Ishikawa (cell line): ENCODE data around the gene ELOB.

Experiments used
- CEBPB ChIP-seq: IDR thresholded peaks from 2 replicates; pipeline ENCODE4 v1.6.1; 2012
- CREB1 ChIP-seq: IDR thresholded peaks from 2 replicates; pipeline ENCODE4 v1.6.1; 2012; ENCODE audit warnings: low read depth
- EGR1 ChIP-seq: IDR thresholded peaks from 2 replicates; pipeline ENCODE4 v1.6.1; 2012
- EP300 ChIP-seq: IDR thresholded peaks from 2 replicates; pipeline ENCODE4 v1.6.1; 2012; ENCODE audit warnings: borderline replicate concordance
- FOXM1 ChIP-seq: IDR thresholded peaks from 2 replicates; pipeline ENCODE4 v1.6.1; 2012; ENCODE audit warnings: low read depth, borderline replicate concordance
- NFIC ChIP-seq: IDR thresholded peaks from 2 replicates; pipeline ENCODE4 v1.6.1; 2012
- RAD21 ChIP-seq: IDR thresholded peaks from 2 replicates; pipeline ENCODE4 v1.6.1; 2012; ENCODE audit warnings: low read depth
- TAF1 ChIP-seq: IDR thresholded peaks from 2 replicates; pipeline ENCODE4 v1.6.1; 2012; ENCODE audit warnings: low read depth, mild to moderate bottlenecking
- TCF12 ChIP-seq: IDR thresholded peaks from 2 replicates; pipeline ENCODE4 v1.6.1; 2012; ENCODE audit warnings: low read depth
- TEAD4 ChIP-seq: IDR thresholded peaks from 2 replicates; pipeline ENCODE4 v1.6.1; 2012
- YY1 ChIP-seq: IDR thresholded peaks from 2 replicates; pipeline ENCODE4 v1.6.1; 2012; ENCODE audit warnings: low read depth
- ZBTB7A ChIP-seq: IDR thresholded peaks from 2 replicates; pipeline ENCODE4 v1.6.1; 2012; ENCODE audit warnings: low read depth
- TF ChIP-seq, protein P1 (sequence below): IDR thresholded peaks from 2 replicates; pipeline ENCODE4 v1.6.1; 2012
- TF ChIP-seq, protein P2 (sequence below): IDR thresholded peaks from 2 replicates; pipeline ENCODE4 v1.6.1; 2012; ENCODE audit warnings: low read depth, mild to moderate bottlenecking
- TF ChIP-seq, protein P3 (sequence below): IDR thresholded peaks from 2 replicates; pipeline ENCODE4 v1.6.1; 2012

ELOB gene

DNA sequence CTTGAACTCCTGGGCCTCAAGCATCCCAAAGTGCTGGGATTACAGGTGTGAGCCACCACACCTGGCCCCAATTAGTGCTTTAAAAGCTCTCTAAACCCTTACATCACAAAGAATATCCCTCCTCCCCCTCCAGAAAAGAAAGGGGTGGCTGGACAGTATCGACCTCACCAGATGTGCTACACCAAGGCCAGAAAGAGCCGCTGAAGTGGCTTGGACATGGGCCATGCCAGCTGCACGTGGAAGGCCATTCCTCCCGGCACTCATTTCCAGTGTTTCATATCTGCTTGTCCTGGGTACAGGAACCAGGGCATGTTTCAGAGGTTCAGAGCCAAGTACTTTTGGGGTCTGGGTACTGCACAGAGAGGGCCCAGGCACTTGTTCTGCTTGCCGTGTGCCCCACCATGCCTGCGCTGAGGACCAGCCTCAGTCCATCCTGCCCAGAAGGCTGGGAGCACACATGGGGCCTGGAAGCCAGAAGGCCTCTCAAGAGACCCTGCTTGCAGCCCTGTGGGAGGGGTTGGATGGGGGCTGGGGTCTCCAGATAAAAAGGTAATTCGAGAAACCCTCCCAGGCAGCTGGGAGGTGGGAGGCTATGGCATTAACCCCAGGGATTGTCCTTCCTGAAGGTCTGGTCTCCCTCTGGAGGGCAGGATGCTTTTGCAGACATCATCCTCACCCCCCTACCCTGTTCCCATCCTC is 28.2 kb downstream of the ELOB start:
- TF ChIP-seq, protein P1, sequence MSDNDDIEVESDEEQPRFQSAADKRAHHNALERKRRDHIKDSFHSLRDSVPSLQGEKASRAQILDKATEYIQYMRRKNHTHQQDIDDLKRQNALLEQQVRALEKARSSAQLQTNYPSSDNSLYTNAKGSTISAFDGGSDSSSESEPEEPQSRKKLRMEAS = no peak
- TF ChIP-seq, protein P2, sequence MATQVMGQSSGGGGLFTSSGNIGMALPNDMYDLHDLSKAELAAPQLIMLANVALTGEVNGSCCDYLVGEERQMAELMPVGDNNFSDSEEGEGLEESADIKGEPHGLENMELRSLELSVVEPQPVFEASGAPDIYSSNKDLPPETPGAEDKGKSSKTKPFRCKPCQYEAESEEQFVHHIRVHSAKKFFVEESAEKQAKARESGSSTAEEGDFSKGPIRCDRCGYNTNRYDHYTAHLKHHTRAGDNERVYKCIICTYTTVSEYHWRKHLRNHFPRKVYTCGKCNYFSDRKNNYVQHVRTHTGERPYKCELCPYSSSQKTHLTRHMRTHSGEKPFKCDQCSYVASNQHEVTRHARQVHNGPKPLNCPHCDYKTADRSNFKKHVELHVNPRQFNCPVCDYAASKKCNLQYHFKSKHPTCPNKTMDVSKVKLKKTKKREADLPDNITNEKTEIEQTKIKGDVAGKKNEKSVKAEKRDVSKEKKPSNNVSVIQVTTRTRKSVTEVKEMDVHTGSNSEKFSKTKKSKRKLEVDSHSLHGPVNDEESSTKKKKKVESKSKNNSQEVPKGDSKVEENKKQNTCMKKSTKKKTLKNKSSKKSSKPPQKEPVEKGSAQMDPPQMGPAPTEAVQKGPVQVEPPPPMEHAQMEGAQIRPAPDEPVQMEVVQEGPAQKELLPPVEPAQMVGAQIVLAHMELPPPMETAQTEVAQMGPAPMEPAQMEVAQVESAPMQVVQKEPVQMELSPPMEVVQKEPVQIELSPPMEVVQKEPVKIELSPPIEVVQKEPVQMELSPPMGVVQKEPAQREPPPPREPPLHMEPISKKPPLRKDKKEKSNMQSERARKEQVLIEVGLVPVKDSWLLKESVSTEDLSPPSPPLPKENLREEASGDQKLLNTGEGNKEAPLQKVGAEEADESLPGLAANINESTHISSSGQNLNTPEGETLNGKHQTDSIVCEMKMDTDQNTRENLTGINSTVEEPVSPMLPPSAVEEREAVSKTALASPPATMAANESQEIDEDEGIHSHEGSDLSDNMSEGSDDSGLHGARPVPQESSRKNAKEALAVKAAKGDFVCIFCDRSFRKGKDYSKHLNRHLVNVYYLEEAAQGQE = no peak
- TF ChIP-seq EP300 (no peak), EGR1 (no peak), NFIC (no peak), ZBTB7A (no peak), TCF12 (no peak), FOXM1 (no peak), TEAD4 (no peak), CEBPB (no peak), TAF1 (no peak), CREB1 (no peak), RAD21 (no peak), YY1 (no peak)
- TF ChIP-seq, protein P3, sequence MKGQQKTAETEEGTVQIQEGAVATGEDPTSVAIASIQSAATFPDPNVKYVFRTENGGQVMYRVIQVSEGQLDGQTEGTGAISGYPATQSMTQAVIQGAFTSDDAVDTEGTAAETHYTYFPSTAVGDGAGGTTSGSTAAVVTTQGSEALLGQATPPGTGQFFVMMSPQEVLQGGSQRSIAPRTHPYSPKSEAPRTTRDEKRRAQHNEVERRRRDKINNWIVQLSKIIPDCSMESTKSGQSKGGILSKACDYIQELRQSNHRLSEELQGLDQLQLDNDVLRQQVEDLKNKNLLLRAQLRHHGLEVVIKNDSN = no peak

DNA sequence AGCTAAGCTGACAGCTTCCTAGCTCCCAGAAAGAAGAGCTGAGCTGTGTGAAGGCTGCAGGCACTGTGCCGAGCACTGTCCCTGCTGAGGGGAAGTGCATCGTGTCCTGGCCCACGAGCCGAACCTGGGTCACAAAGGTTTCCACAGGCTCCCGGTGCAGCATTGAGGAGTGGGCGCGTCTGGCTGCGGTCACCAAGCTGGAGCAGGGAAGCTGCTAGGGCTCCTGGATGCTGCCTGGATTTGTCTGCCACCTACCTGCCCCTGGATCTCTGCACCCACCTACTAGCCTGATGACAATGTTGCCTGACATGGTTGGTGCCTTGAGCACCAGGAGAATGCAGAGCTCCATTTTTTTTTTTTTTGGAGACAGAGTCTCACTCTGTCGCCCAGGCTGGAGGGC is 31.1 kb downstream of the ELOB start:
- TF ChIP-seq, protein P3 = no peak
- TF ChIP-seq EGR1 = no peak

DNA sequence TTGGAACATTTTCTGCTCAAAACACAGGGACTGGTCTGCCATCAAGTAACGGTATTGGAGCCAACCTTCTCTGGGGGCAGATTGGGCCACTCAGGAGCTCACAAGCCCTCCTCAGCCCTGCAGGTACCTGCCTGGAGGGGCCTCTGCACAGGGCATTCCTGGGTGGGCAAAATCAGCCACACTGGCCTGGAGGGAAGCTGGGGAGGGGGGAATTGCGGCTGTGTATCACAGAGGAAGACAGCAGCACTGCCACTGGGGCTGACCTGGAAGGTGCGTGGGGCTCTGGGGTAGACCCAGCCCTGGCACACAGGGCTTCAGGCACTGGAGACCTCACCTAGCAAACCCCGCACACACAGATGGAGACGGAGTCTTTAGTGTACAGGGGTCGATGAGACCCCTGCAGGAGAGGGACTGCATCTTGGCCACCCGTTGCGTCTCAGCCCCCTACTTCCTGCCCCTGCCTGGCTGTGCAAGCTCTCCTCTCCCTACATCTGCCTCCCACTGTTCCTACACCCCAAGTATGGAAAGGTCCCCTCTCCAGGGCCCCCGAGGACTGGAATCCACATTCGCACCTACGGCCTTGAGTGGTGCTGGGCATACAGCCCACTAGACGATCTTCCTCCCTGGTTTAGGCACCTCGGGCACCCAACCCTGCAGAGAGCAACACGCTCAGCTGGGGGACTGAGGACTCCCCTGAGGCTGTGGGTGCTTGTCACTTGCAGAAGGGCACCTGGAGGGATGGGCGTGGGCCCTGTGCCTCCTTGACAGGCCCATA is 31.8 kb downstream of the ELOB start:
- TF ChIP-seq CREB1 = no peak

DNA sequence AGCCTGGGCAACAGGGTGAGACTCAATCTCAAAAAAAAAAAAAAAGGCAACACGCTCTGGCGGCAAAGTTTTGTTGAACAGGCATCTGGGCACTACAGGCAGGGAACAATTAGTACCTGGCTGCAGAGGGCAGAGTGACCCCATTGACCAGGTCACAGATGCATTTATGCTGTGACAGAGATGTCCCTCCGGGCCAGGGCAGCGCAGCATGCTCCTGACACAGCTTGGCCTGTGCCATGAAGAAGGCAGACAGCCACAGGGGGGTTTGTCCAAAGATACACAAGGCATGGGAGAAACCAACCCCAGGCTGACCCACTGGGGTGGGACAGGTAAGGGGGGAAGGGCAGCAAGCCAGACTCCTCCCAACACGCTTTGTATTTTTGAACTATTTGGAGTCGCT is 32.4 kb downstream of the ELOB start:
- TF ChIP-seq EGR1 (no peak), TAF1 (no peak), FOXM1 (no peak), EP300 (no peak), TCF12 (no peak), TEAD4 (no peak), ZBTB7A (no peak), NFIC (no peak), CREB1 (no peak), CEBPB (no peak), RAD21 (no peak), YY1 (no peak)
- TF ChIP-seq, protein P2 = no peak
- TF ChIP-seq, protein P1 = no peak
- TF ChIP-seq, protein P3 = no peak

DNA sequence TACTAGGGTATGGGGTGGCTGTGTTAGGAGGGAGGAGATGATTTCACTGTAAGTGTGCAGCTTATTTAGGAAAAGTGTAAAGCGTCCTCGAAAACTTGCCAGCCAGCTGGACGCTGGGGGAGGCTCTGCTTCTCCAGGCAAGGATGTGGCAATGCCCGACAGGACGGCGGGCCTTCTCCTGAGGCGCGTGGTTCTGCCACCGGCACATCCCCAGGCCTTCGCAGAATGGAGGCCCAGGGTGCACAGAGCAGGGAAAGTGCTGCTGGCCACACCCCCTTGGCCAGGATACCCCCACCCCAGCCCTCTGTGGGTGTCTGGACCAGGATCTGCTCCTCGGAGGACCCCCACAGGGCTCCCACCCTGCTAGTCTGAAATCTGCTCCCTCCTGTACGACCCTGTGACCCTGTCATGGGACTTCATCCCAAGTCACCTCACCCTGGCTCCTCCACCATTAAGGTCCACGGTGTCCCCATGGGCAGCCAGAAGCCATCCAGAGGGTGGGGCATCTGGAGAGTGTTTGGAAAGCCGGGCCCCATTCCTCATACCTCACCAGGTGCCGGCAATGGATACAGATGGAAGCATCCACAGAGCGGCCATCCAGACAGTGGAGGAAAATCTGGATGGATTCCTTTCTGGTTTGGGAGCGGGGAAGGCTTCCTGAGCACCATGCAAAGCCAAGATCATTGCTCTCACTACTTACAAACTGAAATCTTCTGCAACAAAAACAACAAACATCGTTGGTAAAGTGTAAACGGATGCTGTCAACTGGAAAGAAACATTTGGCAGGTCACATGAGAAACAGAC is 33.9 kb downstream of the ELOB start:
- TF ChIP-seq CEBPB (no peak), FOXM1 (no peak), CREB1 (no peak), EP300 (no peak), NFIC (no peak), ZBTB7A (no peak), TCF12 (no peak), TAF1 (no peak), YY1 (no peak), TEAD4 (no peak), EGR1 (no peak), RAD21 (no peak)
- TF ChIP-seq, protein P3 = no peak
- TF ChIP-seq, protein P2 = no peak
- TF ChIP-seq, protein P1 = no peak
